Esophagus muscularis mucosa (tissue), 4 donors: ENCODE measurements around the gene WAC.
"Not testable (repeated sequence)": the region's sequence is repeated elsewhere in the genome, so short reads cannot be mapped to it uniquely, and the experiment has no call there.

ENCODE experiments used
- EP300 ChIP-seq: sonication (generic); formaldehyde crosslinking; IDR thresholded peaks from one replicate; pipeline ENCODE4 v1.6.1; 2017; ENCODE audit warnings: antibody characterized with exemption
- POLR2A ChIP-seq: fragments of 450-650 bp; IDR thresholded peaks from one replicate; pipeline ENCODE4 v1.6.1; 2017; ENCODE audit warnings: antibody characterized with exemption, moderate library complexity, mild to moderate bottlenecking, low read depth
- TF ChIP-seq, protein P1 (sequence below), 3 experiments: fragments of 200-600 bp in 2 of 3; fragments of 450-650 bp in 1 of 3; sonication (generic) in 2 of 3; IDR thresholded peaks; one replicate each; pipeline ENCODE4 v1.5.1; 2017 to 2019; ENCODE audit warnings: antibody characterized with exemption in 3 of 3, mild to moderate bottlenecking in 2 of 3, moderate library complexity in 1 of 3

DNA sequence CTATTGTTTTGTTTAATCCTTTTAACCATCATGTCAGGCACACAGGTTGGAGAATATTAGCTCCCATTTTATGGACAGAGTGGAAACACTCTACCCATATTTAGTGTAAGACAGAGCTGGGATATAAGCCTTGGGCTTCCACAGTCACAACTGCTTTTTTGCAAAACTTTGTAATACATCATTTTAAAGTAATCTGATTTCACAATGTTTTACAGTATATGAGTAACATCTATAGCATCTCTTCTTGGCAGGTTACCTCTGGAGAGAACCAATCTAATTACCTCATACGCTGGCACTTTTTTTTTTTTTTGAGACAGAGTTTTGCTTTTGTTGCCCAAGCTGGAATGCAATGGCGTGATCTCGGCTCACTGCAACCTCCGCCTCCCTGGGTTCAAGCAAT lies 12.1 kb upstream of the WAC start:
- not testable (repeated sequence) for TF ChIP-seq POLR2A, EP300
- TF ChIP-seq, protein P1, sequence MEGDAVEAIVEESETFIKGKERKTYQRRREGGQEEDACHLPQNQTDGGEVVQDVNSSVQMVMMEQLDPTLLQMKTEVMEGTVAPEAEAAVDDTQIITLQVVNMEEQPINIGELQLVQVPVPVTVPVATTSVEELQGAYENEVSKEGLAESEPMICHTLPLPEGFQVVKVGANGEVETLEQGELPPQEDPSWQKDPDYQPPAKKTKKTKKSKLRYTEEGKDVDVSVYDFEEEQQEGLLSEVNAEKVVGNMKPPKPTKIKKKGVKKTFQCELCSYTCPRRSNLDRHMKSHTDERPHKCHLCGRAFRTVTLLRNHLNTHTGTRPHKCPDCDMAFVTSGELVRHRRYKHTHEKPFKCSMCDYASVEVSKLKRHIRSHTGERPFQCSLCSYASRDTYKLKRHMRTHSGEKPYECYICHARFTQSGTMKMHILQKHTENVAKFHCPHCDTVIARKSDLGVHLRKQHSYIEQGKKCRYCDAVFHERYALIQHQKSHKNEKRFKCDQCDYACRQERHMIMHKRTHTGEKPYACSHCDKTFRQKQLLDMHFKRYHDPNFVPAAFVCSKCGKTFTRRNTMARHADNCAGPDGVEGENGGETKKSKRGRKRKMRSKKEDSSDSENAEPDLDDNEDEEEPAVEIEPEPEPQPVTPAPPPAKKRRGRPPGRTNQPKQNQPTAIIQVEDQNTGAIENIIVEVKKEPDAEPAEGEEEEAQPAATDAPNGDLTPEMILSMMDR (IDR thresholded peaks at IDR 0.05), result not testable (repeated sequence)
